Epithelial cell of esophagus (primary cell): ENCODE results near the gene CHCHD3.

Source experiments
- DNase-seq: peaks from one replicate; pipeline ENCODE4 v3.0.0; 2010; ENCODE audit warnings: low read depth
- H3K4me3 ChIP-seq: 2 replicates; pipeline ENCODE4 v1.5.1; 2011; ENCODE audit warnings: mild to moderate bottlenecking, low read length, control low read depth
- CTCF ChIP-seq: IDR thresholded peaks from 2 replicates; pipeline ENCODE4 v1.5.1; 2011; ENCODE audit warnings: low read depth, mild to moderate bottlenecking, low read length, control low read depth, inconsistent platforms; ENCODE audit not compliant: insufficient read depth; ENCODE audit errors: missing control alignments

CHCHD3 gene

GRCh38 chr7:133001727-133002126 is 80.2 kb downstream of the CHCHD3 start:
- H3K4me3 ChIP-seq, result no peak overlapping the region
- DNase-seq, result no peak
- no peak for TF ChIP-seq CTCF

GRCh38 chr7:132999845-133000244 is 82.0 kb downstream of the CHCHD3 start:
- DNase-seq, result no peak
- no peak overlapping the region for H3K4me3 ChIP-seq
- TF ChIP-seq CTCF, result no peak

- no peak for TF ChIP-seq CTCF
- no peak overlapping the region for H3K4me3 ChIP-seq
- DNase-seq, result no peak
Observed at GRCh38 chr7:132998763-132999162, 83.1 kb downstream of the CHCHD3 start.

- no peak for TF ChIP-seq CTCF
- no peak overlapping the region for H3K4me3 ChIP-seq
- no peak for DNase-seq
Observed at GRCh38 chr7:132997505-132997904, 84.4 kb downstream of the CHCHD3 start.

- TF ChIP-seq CTCF, result no peak
- no peak overlapping the region for H3K4me3 ChIP-seq
- DNase-seq, result no peak
Observed at GRCh38 chr7:132996581-132997242, 85.2 kb downstream of the CHCHD3 start.

- DNase-seq, result no peak
- no peak overlapping the region for H3K4me3 ChIP-seq
- no peak for TF ChIP-seq CTCF
Observed at GRCh38 chr7:132993377-132994013, 88.4 kb downstream of the CHCHD3 start.
